Measurements from ENCODE around the gene ARMC12.

ARMC12 gene

DNA sequence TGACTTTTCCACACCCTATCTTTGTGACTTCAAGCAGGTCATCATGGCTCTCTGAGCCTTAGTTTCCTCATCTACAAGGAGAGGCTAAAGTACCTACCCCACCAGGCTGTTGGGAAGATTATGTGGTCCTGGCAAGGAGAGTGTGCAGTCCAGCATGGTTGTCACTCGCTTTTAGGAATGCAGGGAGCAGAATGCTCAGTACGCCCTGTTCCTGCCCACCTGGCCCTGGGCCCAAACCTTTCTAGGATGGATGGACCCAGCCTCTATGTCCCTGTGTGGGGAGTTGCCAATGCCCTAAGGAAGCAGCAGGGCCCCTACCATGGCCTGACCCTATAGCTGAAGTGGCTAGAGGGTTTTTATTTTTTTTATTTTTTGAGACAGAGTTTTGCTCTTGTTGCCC lies 41.6 kb downstream of the ARMC12 start:
- Histone ChIP-seq H3K9me3 (ENCODE audit: insufficient read depth, low read depth, low read length) (no peaks in the 10 kb centered on the region), H3K4me1 (ENCODE audit: insufficient read depth, low read length) (no peaks in the 10 kb centered on the region), H3K27me3 (ENCODE audit: insufficient read depth, low read length) (peaks cover 14% of the 10 kb centered on the region), H3K9ac (ENCODE audit: low read depth, low read length) (no peak overlapping the region), H3K4me3 (ENCODE audit: low read length) (no peak overlapping the region), H3K36me3 (ENCODE audit: insufficient read depth, low read length) (no peaks in the 10 kb centered on the region), H3K27ac (ENCODE audit: low read depth, low read length) (no peak overlapping the region)
- 94% methylated on average over 2 of the region's 2 CpGs for WGBS

- Histone ChIP-seq H3K4me1 (ENCODE audit: insufficient read depth, low read length) (no peaks in the 10 kb centered on the region), H3K36me3 (ENCODE audit: insufficient read depth, low read length) (no peaks in the 10 kb centered on the region), H3K9ac (ENCODE audit: low read depth, low read length) (no peak within 1 kb of the TSS), H3K4me3 (ENCODE audit: low read length) (no peak within 1 kb of the TSS), H3K9me3 (ENCODE audit: insufficient read depth, low read depth, low read length) (no peaks in the 10 kb centered on the region), H3K27ac (ENCODE audit: low read depth, low read length) (no peak within 1 kb of the TSS), H3K27me3 (ENCODE audit: insufficient read depth, low read length) (peaks cover 9% of the 10 kb centered on the region)
- 93% methylated on average over 7 of the region's 7 CpGs for WGBS
Observed at GRCh38 chr6:35780719-35781118, 43.9 kb downstream of the ARMC12 start, which contains the start of gene CLPSL1. TSS of gene CLPSL1 (plus strand) at chr6:35781019. CDS start at chr6:35781111, 92 bp downstream.

DNA sequence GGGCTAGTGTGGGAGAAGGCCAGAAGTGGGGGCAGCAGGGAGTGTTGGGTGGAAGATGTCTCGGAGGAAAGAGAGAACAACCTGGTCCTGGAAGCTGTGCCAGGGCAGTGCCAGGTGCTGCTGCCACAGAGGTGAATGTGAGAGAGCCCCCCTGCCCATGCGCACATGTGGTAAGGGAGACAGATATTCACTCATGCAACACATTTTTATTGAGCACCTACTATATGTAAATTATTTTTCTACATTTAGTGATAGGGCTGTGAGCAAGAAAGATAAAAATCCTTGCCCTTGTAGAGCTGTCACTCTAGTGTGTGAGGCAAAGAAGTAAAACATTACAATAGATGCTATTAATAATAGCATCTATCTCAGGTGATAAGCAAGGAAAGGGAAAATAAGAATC lies 44.5 kb downstream of the ARMC12 start:
- peaks cover 5% of the 10 kb centered on the region for H3K27me3 ChIP-seq (ENCODE audit: insufficient read depth, low read length)
- no peak overlapping the region for H3K9ac ChIP-seq (ENCODE audit: low read depth, low read length)
- no peaks in the 10 kb centered on the region for H3K9me3 ChIP-seq (ENCODE audit: insufficient read depth, low read depth, low read length)
- WGBS: 85% methylated on average over 1 of the region's 2 CpGs
- H3K27ac ChIP-seq (ENCODE audit: low read depth, low read length): no peak overlapping the region
- no peak overlapping the region for H3K4me3 ChIP-seq (ENCODE audit: low read length)
- H3K36me3 ChIP-seq (ENCODE audit: insufficient read depth, low read length): no peaks in the 10 kb centered on the region
- H3K4me1 ChIP-seq (ENCODE audit: insufficient read depth, low read length): no peaks in the 10 kb centered on the region

DNA sequence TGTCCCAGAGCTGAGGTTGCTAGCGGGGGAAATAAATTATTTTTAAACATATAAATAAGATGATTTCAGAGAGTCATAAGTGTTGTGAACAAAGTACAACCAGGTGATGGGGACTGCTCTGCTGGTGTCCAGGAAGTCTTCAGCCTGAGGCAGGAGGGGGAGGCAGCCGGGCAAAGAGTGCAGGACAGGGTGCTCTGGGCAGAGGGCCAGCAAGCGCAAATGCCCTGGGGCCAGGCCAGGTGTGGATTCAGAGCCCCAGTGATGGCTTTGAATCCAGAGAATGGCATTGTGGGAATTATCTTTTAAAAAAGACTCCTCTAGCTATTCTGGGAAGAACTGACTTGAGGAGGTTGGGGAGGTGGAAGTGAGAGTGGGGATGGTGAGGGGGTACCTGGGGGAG lies 45.6 kb downstream of the ARMC12 start:
- no peaks in the 10 kb centered on the region for H3K9me3 ChIP-seq (ENCODE audit: insufficient read depth, low read depth, low read length)
- no peak overlapping the region for H3K9ac ChIP-seq (ENCODE audit: low read depth, low read length)
- no peaks in the 10 kb centered on the region for H3K4me1 ChIP-seq (ENCODE audit: insufficient read depth, low read length)
- H3K27me3 ChIP-seq (ENCODE audit: insufficient read depth, low read length): peaks cover 2% of the 10 kb centered on the region
- H3K27ac ChIP-seq (ENCODE audit: low read depth, low read length): no peak overlapping the region
- 90% methylated on average over 2 of the region's 3 CpGs for WGBS
- no peak overlapping the region for H3K4me3 ChIP-seq (ENCODE audit: low read length)
- no peaks in the 10 kb centered on the region for H3K36me3 ChIP-seq (ENCODE audit: insufficient read depth, low read length)

DNA sequence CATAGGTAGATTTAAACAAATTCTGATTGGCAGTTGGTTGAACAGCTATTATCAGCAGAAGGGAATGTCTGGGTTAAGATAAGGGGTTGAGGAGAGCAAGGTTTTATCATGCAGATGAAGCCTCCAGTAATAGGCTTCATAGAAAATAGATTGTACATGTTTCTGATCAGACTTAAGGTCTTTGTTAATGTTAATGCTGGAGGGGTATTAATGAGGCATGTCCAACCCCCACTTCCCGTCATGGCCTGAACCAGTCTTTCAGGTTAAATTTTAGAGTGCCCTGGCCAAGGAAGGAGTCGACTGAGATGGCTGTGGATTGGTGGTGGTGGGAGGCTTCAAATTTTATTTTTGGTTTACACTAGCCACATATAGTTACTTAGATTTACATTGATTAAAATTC lies 47.4 kb downstream of the ARMC12 start:
- Histone ChIP-seq H3K9me3 (ENCODE audit: insufficient read depth, low read depth, low read length) (no peaks in the 10 kb centered on the region), H3K27ac (ENCODE audit: low read depth, low read length) (no peak overlapping the region), H3K27me3 (ENCODE audit: insufficient read depth, low read length) (no peaks in the 10 kb centered on the region), H3K36me3 (ENCODE audit: insufficient read depth, low read length) (no peaks in the 10 kb centered on the region), H3K4me3 (ENCODE audit: low read length) (no peak overlapping the region), H3K9ac (ENCODE audit: low read depth, low read length) (no peak overlapping the region), H3K4me1 (ENCODE audit: insufficient read depth, low read length) (no peaks in the 10 kb centered on the region)
- WGBS: 97% methylated on average over 1 of the region's 2 CpGs

GRCh38 chr6:35786272-35786671 lies 49.4 kb downstream of the ARMC12 start:
- Histone ChIP-seq H3K27me3 (ENCODE audit: insufficient read depth, low read length) (no peaks in the 10 kb centered on the region), H3K4me1 (ENCODE audit: insufficient read depth, low read length) (no peaks in the 10 kb centered on the region), H3K4me3 (ENCODE audit: low read length) (no peak overlapping the region), H3K9me3 (ENCODE audit: insufficient read depth, low read depth, low read length) (no peaks in the 10 kb centered on the region), H3K36me3 (ENCODE audit: insufficient read depth, low read length) (no peaks in the 10 kb centered on the region), H3K27ac (ENCODE audit: low read depth, low read length) (no peak overlapping the region), H3K9ac (ENCODE audit: low read depth, low read length) (no peak overlapping the region)
- 86% methylated on average over 2 of the region's 2 CpGs for WGBS

GRCh38 chr6:35786810-35787209 lies 50.0 kb downstream of the ARMC12 start:
- Histone ChIP-seq H3K36me3 (ENCODE audit: insufficient read depth, low read length) (no peaks in the 10 kb centered on the region), H3K9me3 (ENCODE audit: insufficient read depth, low read depth, low read length) (no peaks in the 10 kb centered on the region), H3K27me3 (ENCODE audit: insufficient read depth, low read length) (no peaks in the 10 kb centered on the region), H3K4me3 (ENCODE audit: low read length) (no peak overlapping the region), H3K27ac (ENCODE audit: low read depth, low read length) (no peak overlapping the region), H3K9ac (ENCODE audit: low read depth, low read length) (no peak overlapping the region), H3K4me1 (ENCODE audit: insufficient read depth, low read length) (no peaks in the 10 kb centered on the region)
- 90% methylated on average over 25 of the region's 25 CpGs for WGBS

GRCh38 chr6:35787266-35788218 lies 50.7 kb downstream of the ARMC12 start:
- WGBS: 92% methylated on average over 13 of the region's 13 CpGs
- Histone ChIP-seq H3K9me3 (ENCODE audit: insufficient read depth, low read depth, low read length) (no peaks in the 10 kb centered on the region), H3K4me3 (ENCODE audit: low read length) (no peak overlapping the region), H3K9ac (ENCODE audit: low read depth, low read length) (no peak overlapping the region), H3K27ac (ENCODE audit: low read depth, low read length) (no peak overlapping the region), H3K36me3 (ENCODE audit: insufficient read depth, low read length) (no peaks in the 10 kb centered on the region), H3K27me3 (ENCODE audit: insufficient read depth, low read length) (no peaks in the 10 kb centered on the region), H3K4me1 (ENCODE audit: insufficient read depth, low read length) (no peaks in the 10 kb centered on the region)

DNA sequence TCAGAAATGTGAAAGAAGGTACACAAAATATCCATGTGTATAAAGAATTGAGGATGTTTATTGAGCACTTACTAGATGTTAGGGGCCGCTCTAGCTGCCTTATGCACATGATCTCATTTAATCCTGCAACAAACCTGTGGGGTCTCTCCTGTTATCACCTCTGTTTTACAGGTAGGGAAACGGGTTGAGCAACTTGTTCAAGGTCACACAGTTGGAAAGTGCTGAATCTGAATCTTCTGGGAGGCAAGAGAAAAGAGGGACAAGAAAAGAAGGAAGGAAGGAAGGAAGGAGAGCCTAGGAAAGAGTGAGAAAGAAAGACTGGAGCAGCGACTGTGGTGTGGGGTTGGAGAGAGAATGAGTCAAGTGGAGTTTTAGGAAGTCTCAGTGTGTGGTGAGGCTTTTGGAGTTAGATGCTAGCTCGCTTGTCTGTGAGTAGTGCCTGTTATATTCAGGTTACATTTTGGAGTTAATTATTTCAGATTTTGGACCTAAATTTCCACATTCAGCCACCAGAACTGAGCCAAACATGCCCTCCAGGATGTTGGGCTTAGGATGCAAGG lies 51.7 kb downstream of the ARMC12 start:
- Histone ChIP-seq H3K27me3 (ENCODE audit: insufficient read depth, low read length) (no peaks in the 10 kb centered on the region), H3K4me3 (ENCODE audit: low read length) (no peak overlapping the region), H3K4me1 (ENCODE audit: insufficient read depth, low read length) (no peaks in the 10 kb centered on the region), H3K9ac (ENCODE audit: low read depth, low read length) (no peak overlapping the region), H3K9me3 (ENCODE audit: insufficient read depth, low read depth, low read length) (no peaks in the 10 kb centered on the region), H3K36me3 (ENCODE audit: insufficient read depth, low read length) (no peaks in the 10 kb centered on the region), H3K27ac (ENCODE audit: low read depth, low read length) (no peak overlapping the region)
- 79% methylated on average over 4 of the region's 4 CpGs for WGBS

DNA sequence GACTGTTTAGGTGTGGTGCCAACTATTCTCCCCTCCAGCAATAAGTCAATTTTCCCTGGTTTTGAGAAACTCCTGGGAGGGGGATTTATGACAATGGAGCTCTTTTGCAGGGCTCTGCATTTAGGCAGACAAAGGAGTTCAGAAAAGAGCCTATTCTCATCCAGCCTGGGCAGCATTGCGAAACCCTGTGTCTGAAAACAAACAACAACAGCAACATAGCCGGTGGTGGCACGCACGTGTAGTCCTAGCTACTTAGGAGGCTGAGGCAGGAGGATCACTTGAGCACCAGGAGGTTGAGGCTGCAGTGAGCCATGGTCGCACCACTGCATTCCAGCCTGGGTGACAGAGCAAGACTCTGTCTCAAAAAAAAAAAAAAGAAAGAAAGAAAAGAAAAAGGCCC lies 53.9 kb downstream of the ARMC12 start:
- WGBS: 91% methylated on average over 5 of the region's 5 CpGs
- no peak overlapping the region for H3K27ac ChIP-seq (ENCODE audit: low read depth, low read length)
- no peaks in the 10 kb centered on the region for H3K27me3 ChIP-seq (ENCODE audit: insufficient read depth, low read length)
- no peak overlapping the region for H3K4me3 ChIP-seq (ENCODE audit: low read length)
- H3K9ac ChIP-seq (ENCODE audit: low read depth, low read length): no peak overlapping the region
- H3K4me1 ChIP-seq (ENCODE audit: insufficient read depth, low read length): no peaks in the 10 kb centered on the region
- no peaks in the 10 kb centered on the region for H3K36me3 ChIP-seq (ENCODE audit: insufficient read depth, low read length)
- no peaks in the 10 kb centered on the region for H3K9me3 ChIP-seq (ENCODE audit: insufficient read depth, low read depth, low read length)

- Histone ChIP-seq H3K4me1 (ENCODE audit: insufficient read depth, low read length) (0 out of 2 replicates have a peak, but pooled peaks cover 5% of the 10 kb centered on the region), H3K9me3 (ENCODE audit: insufficient read depth, low read depth, low read length) (no peaks in the 10 kb centered on the region), H3K27ac (ENCODE audit: low read depth, low read length) (no peak overlapping the region), H3K4me3 (ENCODE audit: low read length) (no peak overlapping the region), H3K9ac (ENCODE audit: low read depth, low read length) (no peak overlapping the region), H3K36me3 (ENCODE audit: insufficient read depth, low read length) (no peaks in the 10 kb centered on the region), H3K27me3 (ENCODE audit: insufficient read depth, low read length) (no peaks in the 10 kb centered on the region)
- WGBS: 95% methylated on average over 17 of the region's 17 CpGs
Observed at GRCh38 chr6:35794536-35795452, 58.0 kb downstream of the ARMC12 start.

Data from HUES64 (cell line).